Measurements from ENCODE around the gene LARP7. TPM values are rescaled to one million over a fixed set of nuclear protein-coding genes. Genes with fewer than 3 reads are reported as not detected.
"Not testable (repeated sequence)": the region's sequence is repeated elsewhere in the genome, so short reads cannot be mapped to it uniquely, and the experiment has no call there.

Gene LARP7
- total RNA-seq, 1 donor from 2014 or later: 33.9 TPM

DNA sequence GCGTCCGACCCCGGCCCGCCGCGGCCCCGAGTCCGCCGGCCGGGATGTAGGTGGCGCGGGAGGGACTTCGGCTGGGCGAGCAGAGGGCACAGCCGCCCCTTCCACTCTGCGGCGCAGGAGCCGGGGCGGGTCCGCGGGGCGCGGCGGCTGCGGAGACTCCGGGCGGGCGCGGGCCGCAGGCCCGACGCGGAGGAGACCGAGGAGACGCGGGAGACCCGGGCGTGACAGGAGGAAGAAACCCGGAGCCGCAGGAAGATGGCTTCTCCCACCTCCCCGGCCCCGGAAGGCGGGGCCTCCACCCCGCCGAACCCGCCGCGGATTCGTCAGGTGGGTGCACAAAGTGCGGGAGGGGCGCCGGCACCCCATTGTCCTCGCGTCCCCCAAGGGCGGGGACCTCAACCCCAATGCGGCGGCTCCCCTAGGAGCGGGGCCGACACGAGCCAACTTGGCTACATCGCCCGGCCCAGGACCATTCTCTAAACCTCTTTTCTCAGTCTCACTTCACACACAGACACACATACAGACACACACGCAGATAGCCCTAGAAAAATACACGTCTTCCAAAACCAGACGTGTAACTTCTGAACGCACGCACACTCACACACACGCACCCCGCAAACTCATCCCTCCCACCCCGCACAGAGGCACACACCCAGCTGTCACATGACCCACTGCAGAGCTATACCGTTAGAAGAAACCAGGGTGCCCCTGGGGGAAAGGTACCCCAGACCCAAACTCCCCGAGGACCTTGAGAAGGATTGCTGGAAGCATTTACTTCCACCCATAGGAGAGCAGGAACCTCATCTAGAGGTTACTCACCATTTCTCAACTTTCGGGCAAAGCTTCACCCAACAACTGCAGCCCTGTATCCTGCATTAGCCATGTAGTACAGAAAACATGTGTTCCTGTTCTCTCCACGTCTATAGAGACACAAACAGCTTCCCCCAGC lies 69.2 kb downstream of the LARP7 start:
- not testable (repeated sequence) for DNase-seq (ENCODE audit: low read depth); H3K4me1 ChIP-seq (ENCODE audit: insufficient read depth, low read length); H3K27ac ChIP-seq (ENCODE audit: low read depth, low read length); H3K9me3 Mint-ChIP-seq (ENCODE audit: unreplicated experiment); H3K79me2 ChIP-seq (ENCODE audit: insufficient read depth, low read length); H3K36me3 Mint-ChIP-seq (ENCODE audit: low read depth, unreplicated experiment); H4K20me1 ChIP-seq (ENCODE audit: insufficient read depth, low read length); H3K9me3 ChIP-seq (ENCODE audit: insufficient read depth, low read depth, low read length); H3K36me3 ChIP-seq (ENCODE audit: insufficient read depth, low read length); FAIRE-seq
- Histone ChIP-seq H3K9ac (ENCODE audit: low read length) (peak overlapping the region; percentile 61), H3K4me2 (ENCODE audit: low read length) (peak overlapping the region; percentile 92), H3K4me3 (ENCODE audit: insufficient read depth, low read depth, low read length) (peak overlapping the region; percentile 60), H3K27me3 (ENCODE audit: insufficient read depth, low read length) (peaks cover 25% of the 10 kb centered on the region), H2AFZ (ENCODE audit: low read depth, low read length) (peak overlapping the region; percentile 60)
- Mint-ChIP-seq H3K4me3 (ENCODE audit: unreplicated experiment) (peak overlapping the region; percentile 93), H3K4me1 (ENCODE audit: low read depth, unreplicated experiment) (peaks cover 11% of the 10 kb centered on the region), H3K27ac (ENCODE audit: unreplicated experiment) (peak overlapping the region; percentile 7), H3K27me3 (ENCODE audit: low read depth, unreplicated experiment) (peaks cover 15% of the 10 kb centered on the region)
- TF ChIP-seq EZH2 (IDR thresholded peaks at IDR 0.05; ENCODE audit: insufficient read depth, low read length): peak; percentile 66

DNA sequence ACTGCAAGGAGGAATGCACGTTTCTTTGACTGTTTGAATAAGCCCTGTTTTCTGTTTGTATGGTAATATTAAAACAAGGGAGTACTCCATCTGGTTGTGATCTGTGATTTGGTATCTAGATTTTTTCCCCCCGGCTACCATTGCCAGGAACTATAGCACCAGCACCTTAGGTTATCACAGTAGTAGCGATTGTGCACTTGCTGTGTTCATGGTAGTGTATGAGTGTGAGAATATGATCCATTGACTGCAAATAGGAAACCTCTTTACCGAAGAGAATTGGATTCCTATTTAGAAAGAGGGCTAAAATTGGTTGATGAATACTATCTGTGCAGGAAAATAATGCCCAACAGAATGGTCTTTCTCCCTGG lies 69.9 kb downstream of the LARP7 start:
- H3K27ac Mint-ChIP-seq (ENCODE audit: unreplicated experiment): no peak overlapping the region
- no peak for DNase-seq (ENCODE audit: low read depth)
- Histone ChIP-seq H3K36me3 (ENCODE audit: insufficient read depth, low read length) (no peaks in the 10 kb centered on the region), H4K20me1 (ENCODE audit: insufficient read depth, low read length) (no peaks in the 10 kb centered on the region), H2AFZ (ENCODE audit: low read depth, low read length) (peak overlapping the region; percentile 60), H3K4me1 (ENCODE audit: insufficient read depth, low read length) (peaks cover 8% of the 10 kb centered on the region), H3K4me2 (ENCODE audit: low read length) (peak overlapping the region; percentile 92), H3K79me2 (ENCODE audit: insufficient read depth, low read length) (no peaks in the 10 kb centered on the region), H3K9me3 (ENCODE audit: insufficient read depth, low read depth, low read length) (no peaks in the 10 kb centered on the region), H3K27ac (ENCODE audit: low read depth, low read length) (no peak overlapping the region), H3K4me3 (ENCODE audit: insufficient read depth, low read depth, low read length) (peak overlapping the region; percentile 60), H3K9ac (ENCODE audit: low read length) (no peak overlapping the region), H3K27me3 (ENCODE audit: insufficient read depth, low read length) (peaks cover 25% of the 10 kb centered on the region)
- H3K36me3 Mint-ChIP-seq (ENCODE audit: low read depth, unreplicated experiment): no peaks in the 10 kb centered on the region
- no peak for TF ChIP-seq EZH2 (IDR thresholded peaks at IDR 0.05; ENCODE audit: insufficient read depth, low read length)
- TF ChIP-seq, protein P1, sequence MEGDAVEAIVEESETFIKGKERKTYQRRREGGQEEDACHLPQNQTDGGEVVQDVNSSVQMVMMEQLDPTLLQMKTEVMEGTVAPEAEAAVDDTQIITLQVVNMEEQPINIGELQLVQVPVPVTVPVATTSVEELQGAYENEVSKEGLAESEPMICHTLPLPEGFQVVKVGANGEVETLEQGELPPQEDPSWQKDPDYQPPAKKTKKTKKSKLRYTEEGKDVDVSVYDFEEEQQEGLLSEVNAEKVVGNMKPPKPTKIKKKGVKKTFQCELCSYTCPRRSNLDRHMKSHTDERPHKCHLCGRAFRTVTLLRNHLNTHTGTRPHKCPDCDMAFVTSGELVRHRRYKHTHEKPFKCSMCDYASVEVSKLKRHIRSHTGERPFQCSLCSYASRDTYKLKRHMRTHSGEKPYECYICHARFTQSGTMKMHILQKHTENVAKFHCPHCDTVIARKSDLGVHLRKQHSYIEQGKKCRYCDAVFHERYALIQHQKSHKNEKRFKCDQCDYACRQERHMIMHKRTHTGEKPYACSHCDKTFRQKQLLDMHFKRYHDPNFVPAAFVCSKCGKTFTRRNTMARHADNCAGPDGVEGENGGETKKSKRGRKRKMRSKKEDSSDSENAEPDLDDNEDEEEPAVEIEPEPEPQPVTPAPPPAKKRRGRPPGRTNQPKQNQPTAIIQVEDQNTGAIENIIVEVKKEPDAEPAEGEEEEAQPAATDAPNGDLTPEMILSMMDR (IDR thresholded peaks at IDR 0.05; ENCODE audit: insufficient read depth, low read depth, low read length): no peak
- no peak for FAIRE-seq
- peak overlapping the region; percentile 93 for H3K4me3 Mint-ChIP-seq (ENCODE audit: unreplicated experiment)
- peaks cover 11% of the 10 kb centered on the region for H3K4me1 Mint-ChIP-seq (ENCODE audit: low read depth, unreplicated experiment)
- H3K27me3 Mint-ChIP-seq (ENCODE audit: low read depth, unreplicated experiment): peaks cover 15% of the 10 kb centered on the region
- no peaks in the 10 kb centered on the region for H3K9me3 Mint-ChIP-seq (ENCODE audit: unreplicated experiment)

Small RNA genes lying within 50 kb of the gene (microRNA-seq; reads per million reads assigned to microRNA genes)
- 18,803 reads per million, percentile 98 among the genes with 10 or more reads in this experiment for gene MIR302A
- 12,802 reads per million, percentile 96 among the genes with 10 or more reads in this experiment for gene MIR302B
- 4,537 reads per million, percentile 92 among the genes with 10 or more reads in this experiment for gene MIR302C
- 10,565 reads per million, percentile 95 among the genes with 10 or more reads in this experiment for gene MIR302D
- gene MIR367: 8.8 reads per million, percentile 32 among the genes with 10 or more reads in this experiment

Other genes starting within 250 kb of the LARP7 start
- gene NEUROG2, start 121.0 kb upstream of the LARP7 start, total RNA-seq: not detected in 2 replicates
- 4.4 and 5.2 TPM in 2 replicates for gene ZGRF1, start 234 bp upstream of the LARP7 start, total RNA-seq

Measured in astrocyte (in vitro differentiated cells and primary cell).